ENCODE results near the gene GPATCH2L.

DNA sequence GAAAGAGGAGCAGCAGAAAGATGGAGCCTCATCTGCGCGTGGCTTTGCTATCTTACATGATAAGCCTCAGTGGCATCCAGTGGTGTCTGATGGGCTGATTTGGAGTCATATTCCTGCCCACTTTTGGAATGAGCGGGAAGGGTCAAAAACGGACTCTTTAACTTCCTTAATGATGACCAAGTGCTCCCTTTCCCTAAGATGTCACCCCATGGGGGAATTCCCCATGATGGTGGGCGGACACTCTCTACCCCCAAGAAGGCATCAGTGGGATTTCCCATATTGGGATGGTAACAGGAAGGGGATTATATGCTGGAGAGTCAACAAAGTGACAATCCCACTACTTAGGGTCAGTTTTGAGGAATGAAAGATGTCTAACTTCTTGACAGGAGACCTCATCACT, 110.9 kb downstream of the GPATCH2L start:
- TF ChIP-seq, protein P1, sequence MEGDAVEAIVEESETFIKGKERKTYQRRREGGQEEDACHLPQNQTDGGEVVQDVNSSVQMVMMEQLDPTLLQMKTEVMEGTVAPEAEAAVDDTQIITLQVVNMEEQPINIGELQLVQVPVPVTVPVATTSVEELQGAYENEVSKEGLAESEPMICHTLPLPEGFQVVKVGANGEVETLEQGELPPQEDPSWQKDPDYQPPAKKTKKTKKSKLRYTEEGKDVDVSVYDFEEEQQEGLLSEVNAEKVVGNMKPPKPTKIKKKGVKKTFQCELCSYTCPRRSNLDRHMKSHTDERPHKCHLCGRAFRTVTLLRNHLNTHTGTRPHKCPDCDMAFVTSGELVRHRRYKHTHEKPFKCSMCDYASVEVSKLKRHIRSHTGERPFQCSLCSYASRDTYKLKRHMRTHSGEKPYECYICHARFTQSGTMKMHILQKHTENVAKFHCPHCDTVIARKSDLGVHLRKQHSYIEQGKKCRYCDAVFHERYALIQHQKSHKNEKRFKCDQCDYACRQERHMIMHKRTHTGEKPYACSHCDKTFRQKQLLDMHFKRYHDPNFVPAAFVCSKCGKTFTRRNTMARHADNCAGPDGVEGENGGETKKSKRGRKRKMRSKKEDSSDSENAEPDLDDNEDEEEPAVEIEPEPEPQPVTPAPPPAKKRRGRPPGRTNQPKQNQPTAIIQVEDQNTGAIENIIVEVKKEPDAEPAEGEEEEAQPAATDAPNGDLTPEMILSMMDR (IDR thresholded peaks at IDR 0.05): no peak
- no peak for TF ChIP-seq POLR2A (IDR thresholded peaks at IDR 0.05)

Measured in suprapubic skin (tissue), 3 donors.